ENCODE data around the gene KLC1.

DNA sequence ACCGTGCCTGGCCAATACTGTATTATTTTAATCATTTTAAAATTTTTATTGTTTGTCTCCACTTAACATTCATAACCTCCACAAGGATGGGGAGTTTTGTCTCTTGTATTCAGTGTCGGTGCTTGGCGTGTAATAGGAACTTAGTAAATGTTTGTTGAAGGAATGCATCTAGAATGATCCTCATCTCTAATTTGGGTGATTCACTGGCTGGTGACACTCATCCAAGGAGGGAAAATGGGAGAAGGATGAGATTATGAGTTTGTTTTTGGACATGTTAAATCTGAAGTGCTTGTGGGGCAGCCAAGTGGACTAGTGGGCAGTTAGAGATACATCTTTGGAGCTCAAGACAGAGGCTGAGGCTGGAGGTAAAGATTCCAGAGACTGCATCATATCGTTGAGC, 5.1 kb downstream of the KLC1 start:
- TF ChIP-seq EZH2phosphoT487 (IDR thresholded peaks at IDR 0.05; ENCODE audit: borderline replicate concordance) (no peak), TCF7L2 (IDR thresholded peaks at IDR 0.05; ENCODE audit: borderline replicate concordance, extremely low read depth, insufficient read depth, insufficient read length) (no peak)
- TF ChIP-seq, protein P1, sequence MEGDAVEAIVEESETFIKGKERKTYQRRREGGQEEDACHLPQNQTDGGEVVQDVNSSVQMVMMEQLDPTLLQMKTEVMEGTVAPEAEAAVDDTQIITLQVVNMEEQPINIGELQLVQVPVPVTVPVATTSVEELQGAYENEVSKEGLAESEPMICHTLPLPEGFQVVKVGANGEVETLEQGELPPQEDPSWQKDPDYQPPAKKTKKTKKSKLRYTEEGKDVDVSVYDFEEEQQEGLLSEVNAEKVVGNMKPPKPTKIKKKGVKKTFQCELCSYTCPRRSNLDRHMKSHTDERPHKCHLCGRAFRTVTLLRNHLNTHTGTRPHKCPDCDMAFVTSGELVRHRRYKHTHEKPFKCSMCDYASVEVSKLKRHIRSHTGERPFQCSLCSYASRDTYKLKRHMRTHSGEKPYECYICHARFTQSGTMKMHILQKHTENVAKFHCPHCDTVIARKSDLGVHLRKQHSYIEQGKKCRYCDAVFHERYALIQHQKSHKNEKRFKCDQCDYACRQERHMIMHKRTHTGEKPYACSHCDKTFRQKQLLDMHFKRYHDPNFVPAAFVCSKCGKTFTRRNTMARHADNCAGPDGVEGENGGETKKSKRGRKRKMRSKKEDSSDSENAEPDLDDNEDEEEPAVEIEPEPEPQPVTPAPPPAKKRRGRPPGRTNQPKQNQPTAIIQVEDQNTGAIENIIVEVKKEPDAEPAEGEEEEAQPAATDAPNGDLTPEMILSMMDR (IDR thresholded peaks at IDR 0.05 in 2 of 3, conservative IDR thresholded peaks at IDR 0.05 in 1 of 3; ENCODE audit: borderline replicate concordance in 1 of 3, insufficient read depth in 1 of 3, low read depth in 2 of 3, low read length in 2 of 3), result no peak

Data from HCT116 (cell line).